Skeletal muscle satellite cell (primary cell): ENCODE data around the gene BRD3OS. TPM values are rescaled to one million over a fixed set of nuclear protein-coding genes. Genes with fewer than 3 reads are reported as not detected.

Experiments used
- H3K27me3 ChIP-seq: 2 replicates; pipeline ENCODE4 v1.7.0; 2013; ENCODE audit warnings: low read length; ENCODE audit not compliant: control insufficient read depth, insufficient read depth
- H3K36me3 ChIP-seq: 2 replicates; pipeline ENCODE4 v1.7.0; 2013; ENCODE audit warnings: mild to moderate bottlenecking, control low read depth, low read length; ENCODE audit not compliant: insufficient read depth
- H3K4me1 ChIP-seq: 2 replicates; pipeline ENCODE4 v1.7.0; 2013; ENCODE audit warnings: low read length; ENCODE audit not compliant: control insufficient read depth, insufficient read depth
- H3K4me2 ChIP-seq: 2 replicates; pipeline ENCODE4 v1.7.0; 2013; ENCODE audit warnings: mild to moderate bottlenecking, low read length
- H3K4me3 ChIP-seq: 2 replicates; pipeline ENCODE4 v1.7.0; 2013; ENCODE audit warnings: low read length
- H3K9ac ChIP-seq: 2 replicates; pipeline ENCODE4 v1.7.0; 2013; ENCODE audit warnings: mild to moderate bottlenecking, low read depth, low read length, moderate library complexity
- H3K9me3 ChIP-seq: replicated peaks from 2 replicates; pipeline ENCODE4 v1.7.0; 2013; ENCODE audit warnings: mild to moderate bottlenecking, control low read depth, low read length
- total RNA-seq: library from RNA; depleted of rRNA; stranded (reverse); fragments of >200 nt; gene quantifications from 2 replicates; pipeline ENCODE4 v1.2.3, GENCODE V29; 2012; rRNA removed

BRD3OS gene, protein sequence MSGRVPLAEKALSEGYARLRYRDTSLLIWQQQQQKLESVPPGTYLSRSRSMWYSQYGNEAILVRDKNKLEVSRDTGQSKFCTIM
- 17.3 and 19.5 TPM in 2 replicates for total RNA-seq

DNA sequence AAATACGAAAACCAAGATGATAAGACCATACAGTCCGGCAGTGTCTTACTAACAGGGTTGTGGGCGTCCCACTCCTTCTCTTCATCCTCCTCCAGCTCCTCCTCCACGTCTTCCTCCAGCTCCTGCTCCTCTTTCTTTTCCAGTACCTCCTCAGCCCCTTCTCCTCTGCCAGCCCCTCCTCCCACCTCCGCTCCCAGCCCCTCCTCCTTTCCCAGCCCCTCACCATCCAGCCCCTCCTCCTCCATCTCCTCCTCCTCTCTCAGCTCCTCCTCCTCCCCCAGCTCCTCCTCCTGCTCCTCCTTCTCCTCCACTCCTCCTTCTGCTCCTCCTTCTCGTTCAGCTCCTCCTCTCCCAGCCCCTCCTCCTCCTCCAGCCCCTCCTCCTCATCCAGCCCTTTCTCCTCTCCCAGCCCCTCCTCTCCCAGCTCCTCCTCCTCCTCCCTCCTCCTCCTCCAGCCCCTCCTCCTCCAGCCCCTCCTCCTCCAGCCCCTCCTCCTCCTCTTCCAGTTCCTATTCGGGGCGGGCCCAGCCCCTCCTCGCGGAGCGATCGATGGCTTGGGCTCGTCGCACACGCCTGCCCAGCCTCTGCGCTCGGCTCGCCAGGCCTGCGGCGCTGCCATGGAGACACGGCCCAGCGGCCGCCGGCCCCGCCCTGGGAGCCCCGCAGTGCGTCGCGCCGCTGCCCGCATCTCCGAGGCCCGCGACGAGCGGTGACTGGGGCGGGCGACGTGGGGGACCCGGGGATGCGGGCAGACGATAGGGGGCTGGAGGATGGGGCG is at the start of gene BRD3OS:
TSS of gene BRD3OS (plus strand) at position 654 of the 778 bp plus-strand sequence. CDS start 1,267 bp downstream, outside the sequence.
- Histone ChIP-seq H3K9me3 (no peaks in the 10 kb centered on the region), H3K4me3 (peak within 1 kb of the TSS; percentile 94), H3K9ac (peak within 1 kb of the TSS; percentile 78), H3K36me3 (peaks cover 16% of the 10 kb centered on the region), H3K4me2 (peak within 1 kb of the TSS; percentile 85), H3K4me1 (peaks cover 11% of the 10 kb centered on the region), H3K27me3 (peaks cover 4% of the 10 kb centered on the region)

DNA sequence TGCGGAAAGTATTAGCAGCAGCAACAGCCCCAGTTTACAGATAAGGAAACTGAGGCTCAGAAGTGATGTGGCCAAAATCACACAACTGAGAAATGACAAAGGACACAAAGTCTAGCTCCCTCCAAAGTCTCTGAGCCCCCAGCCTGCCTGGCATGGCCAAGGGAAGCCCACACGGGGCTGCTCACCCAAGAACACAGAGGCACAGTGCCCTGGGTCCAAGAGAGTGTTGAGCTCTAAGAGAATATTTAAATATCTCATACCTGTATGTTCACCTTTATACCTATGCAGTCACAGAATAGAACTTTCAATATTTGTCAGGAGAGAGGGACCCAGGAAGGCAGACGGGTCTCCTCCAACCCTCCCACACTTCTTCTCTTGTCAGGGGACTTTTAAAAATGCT is 49.8 kb upstream of the BRD3OS start:
- H3K36me3 ChIP-seq: no peaks in the 10 kb centered on the region
- no peak overlapping the region for H3K4me3 ChIP-seq
- peaks cover 28% of the 10 kb centered on the region for H3K4me1 ChIP-seq
- no peak overlapping the region for H3K9ac ChIP-seq
- no peaks in the 10 kb centered on the region for H3K9me3 ChIP-seq
- no peak overlapping the region for H3K4me2 ChIP-seq
- H3K27me3 ChIP-seq: no peaks in the 10 kb centered on the region

DNA sequence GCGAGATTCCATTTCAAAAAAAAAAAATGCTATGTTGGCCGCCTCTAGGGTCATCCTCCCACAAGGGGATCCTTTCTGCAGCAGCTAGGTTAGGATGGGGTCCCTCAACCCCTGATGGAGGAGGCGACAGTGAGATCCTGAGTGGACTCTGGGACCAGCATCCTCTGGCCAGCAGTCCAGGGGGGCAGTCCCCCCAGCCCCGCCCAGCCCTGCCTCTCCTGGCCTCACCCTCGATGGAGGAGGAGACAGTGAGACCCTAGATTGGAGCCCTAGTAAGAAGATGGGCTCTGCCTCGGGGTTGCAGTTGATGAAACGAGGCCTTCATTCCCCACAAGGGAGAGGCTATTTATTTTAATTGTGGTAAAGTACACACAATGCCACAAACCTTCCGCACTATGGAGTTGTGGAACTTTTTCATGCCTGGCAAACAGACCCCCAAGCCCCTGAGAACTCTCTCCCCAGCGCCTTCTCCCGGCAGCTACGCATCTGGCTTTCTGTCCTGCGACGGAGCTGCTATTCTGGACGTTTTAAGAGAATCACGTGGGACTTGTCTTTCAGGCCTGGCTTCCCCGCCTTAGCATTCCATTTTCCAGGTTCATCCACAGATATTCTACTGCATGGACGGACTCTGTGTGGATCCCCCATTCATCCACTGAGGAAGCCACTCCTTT is 49.0 kb upstream of the BRD3OS start:
- Histone ChIP-seq H3K9ac (no peak overlapping the region), H3K4me2 (no peak overlapping the region), H3K4me1 (peaks cover 34% of the 10 kb centered on the region), H3K9me3 (no peaks in the 10 kb centered on the region), H3K36me3 (no peaks in the 10 kb centered on the region), H3K4me3 (no peak overlapping the region), H3K27me3 (no peaks in the 10 kb centered on the region)

DNA sequence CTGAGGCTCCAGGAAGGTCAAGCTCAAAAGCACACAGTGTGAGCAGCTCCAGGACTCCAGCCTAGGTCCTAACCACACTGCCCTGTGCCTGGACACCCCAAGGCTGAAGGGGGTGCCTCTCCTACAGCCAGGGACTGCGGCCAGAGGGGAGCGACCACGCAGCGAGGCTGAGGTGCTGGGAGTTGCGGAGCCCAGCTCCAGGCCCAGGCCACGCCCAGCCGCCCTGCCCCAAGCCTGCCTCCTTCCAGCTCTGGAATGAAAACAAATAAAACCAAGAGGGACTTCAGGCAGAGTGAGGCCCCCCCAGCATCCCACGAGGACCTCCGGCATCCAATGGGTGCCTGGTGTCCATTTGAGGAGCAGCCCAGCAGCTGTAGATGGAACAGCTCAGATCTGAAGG is 48.4 kb upstream of the BRD3OS start:
- Histone ChIP-seq H3K4me3 (no peak overlapping the region), H3K4me2 (no peak overlapping the region), H3K9ac (no peak overlapping the region), H3K9me3 (no peaks in the 10 kb centered on the region), H3K36me3 (no peaks in the 10 kb centered on the region), H3K4me1 (peaks cover 28% of the 10 kb centered on the region), H3K27me3 (no peaks in the 10 kb centered on the region)

DNA sequence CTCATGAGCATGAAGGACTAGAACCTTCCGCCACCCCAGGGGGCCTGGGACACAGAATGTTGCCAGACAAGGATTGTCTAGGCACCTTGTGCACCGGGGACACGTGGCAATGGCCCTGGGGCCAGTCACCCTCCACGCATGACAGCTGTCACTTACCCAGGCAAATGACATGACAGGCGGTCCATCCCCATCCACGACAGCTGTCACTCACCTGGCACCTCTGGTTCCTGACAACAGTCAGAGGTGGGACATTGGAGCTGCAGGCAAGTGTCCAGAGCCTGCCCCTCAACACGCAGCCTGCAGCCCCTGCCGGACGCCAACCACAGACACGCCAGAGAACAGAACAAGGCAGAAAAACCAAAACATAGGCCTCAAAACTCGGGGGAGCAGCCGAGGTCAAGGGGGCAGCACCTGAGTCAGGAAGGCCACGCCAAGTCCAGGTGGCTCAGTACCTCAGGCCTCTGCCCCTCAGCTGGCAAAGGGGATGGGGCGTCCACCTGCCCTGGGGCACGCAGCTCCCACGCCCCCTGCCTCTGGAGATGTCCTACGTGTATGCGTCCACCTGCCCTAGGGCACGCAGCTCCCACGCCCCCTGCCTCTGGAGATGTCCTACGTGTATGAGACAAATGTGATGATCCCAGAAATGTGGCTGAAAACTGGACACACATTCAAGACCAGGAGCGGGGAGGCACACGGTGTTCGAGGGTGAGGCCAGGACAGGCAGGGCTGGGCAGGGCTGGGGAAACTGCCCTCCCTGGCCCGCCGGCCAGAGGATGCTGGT is 47.7 kb upstream of the BRD3OS start:
- Histone ChIP-seq H3K27me3 (no peaks in the 10 kb centered on the region), H3K36me3 (no peaks in the 10 kb centered on the region), H3K4me3 (no peak overlapping the region), H3K4me1 (peaks cover 27% of the 10 kb centered on the region), H3K9me3 (no peaks in the 10 kb centered on the region), H3K9ac (no peak overlapping the region), H3K4me2 (no peak overlapping the region)

DNA sequence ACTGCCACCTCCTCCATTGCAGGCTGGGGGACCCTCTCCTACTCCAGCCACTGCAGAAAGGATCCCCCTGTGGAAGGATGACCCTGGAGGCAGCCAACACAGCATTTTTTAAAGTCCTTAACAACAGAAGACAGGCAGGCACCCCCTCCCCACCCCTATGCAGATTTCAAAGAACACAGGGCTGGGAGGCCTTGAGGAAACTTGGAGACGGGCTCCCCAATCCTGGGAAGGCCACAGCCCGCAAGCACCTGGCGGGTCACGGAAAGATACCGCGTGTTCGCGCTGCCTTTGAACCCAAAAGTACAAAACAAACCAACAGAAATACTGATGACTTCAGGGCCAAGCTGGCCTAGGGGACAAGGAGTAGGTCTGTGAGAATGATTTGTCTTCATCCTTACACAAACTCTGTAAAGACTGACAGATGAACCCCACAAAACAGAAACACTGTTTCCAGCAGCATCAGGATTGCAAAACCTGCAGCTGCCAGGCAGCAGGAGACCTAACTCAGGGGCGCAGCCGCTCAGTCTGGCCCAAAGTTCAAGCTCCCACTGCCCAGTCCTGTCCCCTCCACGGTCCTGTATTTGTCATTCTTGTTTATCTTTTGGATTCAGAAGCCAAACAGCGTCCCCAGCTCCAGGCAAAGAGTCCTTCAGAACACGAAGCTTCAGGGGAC is 46.9 kb upstream of the BRD3OS start:
- H3K36me3 ChIP-seq: no peaks in the 10 kb centered on the region
- no peaks in the 10 kb centered on the region for H3K27me3 ChIP-seq
- no peak overlapping the region for H3K4me3 ChIP-seq
- no peak overlapping the region for H3K9ac ChIP-seq
- H3K4me2 ChIP-seq: peak overlapping the region; percentile 74
- H3K4me1 ChIP-seq: peaks cover 27% of the 10 kb centered on the region
- H3K9me3 ChIP-seq: no peaks in the 10 kb centered on the region

DNA sequence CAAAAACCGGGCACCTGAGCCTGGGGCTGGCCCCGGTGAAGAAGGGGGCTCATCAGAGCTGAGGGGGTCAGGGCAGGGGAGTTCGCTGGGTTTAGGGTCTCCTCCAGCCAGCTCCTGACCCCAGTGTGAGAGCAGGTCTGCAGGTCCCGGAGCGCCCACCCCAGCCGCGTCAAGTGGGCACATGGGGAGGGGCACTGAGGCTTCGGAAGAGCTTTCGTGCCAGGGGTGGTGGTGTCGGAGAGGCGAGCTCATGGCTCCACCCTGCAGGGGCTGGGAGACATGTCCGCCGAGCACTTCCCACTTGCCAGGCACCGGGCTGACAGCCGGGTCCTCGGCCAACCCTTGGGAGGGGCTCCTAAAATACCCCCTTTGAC is 46.4 kb upstream of the BRD3OS start:
- peak overlapping the region; percentile 56 for H3K4me3 ChIP-seq
- no peaks in the 10 kb centered on the region for H3K27me3 ChIP-seq
- H3K36me3 ChIP-seq: no peaks in the 10 kb centered on the region
- H3K9me3 ChIP-seq: no peaks in the 10 kb centered on the region
- H3K4me1 ChIP-seq: peaks cover 27% of the 10 kb centered on the region
- H3K9ac ChIP-seq: peak overlapping the region; percentile 44
- H3K4me2 ChIP-seq: peak overlapping the region; percentile 74

DNA sequence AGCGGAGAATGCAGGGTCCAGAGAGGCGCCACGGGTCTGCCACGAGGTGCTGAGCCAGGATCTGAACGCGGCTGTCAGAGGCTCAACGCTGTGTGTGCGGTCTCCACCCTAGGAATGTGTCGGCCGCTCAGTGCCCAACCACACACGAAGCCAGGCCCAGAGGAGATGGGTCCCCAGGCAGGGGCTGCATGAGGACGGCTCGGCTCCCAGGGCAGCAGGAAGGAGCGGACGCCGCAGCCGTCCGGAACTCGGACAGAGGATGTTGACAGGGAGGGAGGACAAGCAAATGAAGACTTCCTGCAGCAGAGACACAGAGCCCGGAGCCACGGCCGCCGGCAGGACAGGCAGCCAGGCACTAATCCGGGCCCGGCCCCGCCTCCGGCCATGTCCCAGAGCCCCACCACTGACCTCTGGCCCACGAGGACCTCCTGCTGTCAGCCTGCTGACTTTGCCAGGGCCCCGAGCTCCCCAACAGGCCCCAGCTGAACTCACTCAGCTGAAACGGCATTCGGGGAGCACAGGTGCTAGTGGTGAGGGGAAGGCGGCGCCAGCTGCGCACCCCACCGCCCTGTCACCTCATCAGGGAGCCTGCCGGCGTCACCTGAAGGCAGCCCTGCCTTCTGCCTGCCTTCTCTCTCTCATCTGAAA is 45.9 kb upstream of the BRD3OS start:
- Histone ChIP-seq H3K9ac (peak overlapping the region; percentile 44), H3K4me3 (peak overlapping the region; percentile 56), H3K36me3 (no peaks in the 10 kb centered on the region), H3K27me3 (no peaks in the 10 kb centered on the region), H3K4me2 (peak overlapping the region; percentile 74), H3K4me1 (peaks cover 27% of the 10 kb centered on the region), H3K9me3 (no peaks in the 10 kb centered on the region)

DNA sequence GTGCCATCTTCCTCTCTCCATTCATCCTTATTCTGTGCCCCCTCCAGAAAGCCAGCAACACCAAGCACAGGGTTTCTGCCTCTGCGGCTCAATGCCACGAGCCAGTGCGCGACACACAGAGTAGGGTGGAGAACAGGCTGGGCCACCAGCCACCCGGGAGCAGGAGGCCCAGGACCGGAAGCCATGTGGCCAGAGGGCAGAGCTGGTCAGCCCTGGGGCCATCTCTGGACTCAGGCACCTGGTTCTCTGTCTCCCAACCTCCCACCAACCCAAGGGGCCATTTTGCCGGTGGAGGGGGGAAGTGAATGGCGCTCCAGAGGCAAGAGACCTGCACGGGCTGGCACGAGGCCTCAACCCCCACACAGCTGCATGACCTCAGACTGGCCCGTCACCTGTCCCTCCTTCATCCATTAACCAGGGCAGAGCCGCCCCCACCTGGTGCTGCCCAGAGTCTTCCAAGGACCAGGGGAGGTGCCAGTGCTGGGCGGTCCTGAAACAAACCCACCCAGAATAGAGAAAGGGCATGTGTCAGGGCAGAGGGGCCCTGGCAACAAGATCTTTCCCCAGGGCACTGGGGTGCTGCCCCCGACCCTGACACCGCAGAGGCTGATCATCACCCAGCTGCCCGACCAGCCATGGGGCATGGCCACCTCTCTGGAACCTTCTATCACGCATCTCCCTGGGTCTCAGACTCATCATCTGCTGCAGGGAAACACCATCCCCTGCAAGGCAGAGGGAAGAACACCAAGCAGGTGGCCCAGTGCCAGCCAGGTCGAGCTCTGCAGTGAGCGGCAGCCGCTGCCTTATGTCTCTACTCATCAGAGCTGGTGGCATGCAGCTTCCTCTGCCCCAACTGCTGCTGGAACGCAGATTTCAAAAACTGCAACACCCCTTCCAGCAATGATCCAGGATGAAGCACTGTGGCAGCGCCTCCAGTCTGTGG is 45.1 kb upstream of the BRD3OS start:
- no peaks in the 10 kb centered on the region for H3K9me3 ChIP-seq
- peak overlapping the region; percentile 56 for H3K4me3 ChIP-seq
- H3K27me3 ChIP-seq: no peaks in the 10 kb centered on the region
- H3K4me2 ChIP-seq: peak overlapping the region; percentile 74
- H3K9ac ChIP-seq: peak overlapping the region; percentile 44
- peaks cover 27% of the 10 kb centered on the region for H3K4me1 ChIP-seq
- H3K36me3 ChIP-seq: no peaks in the 10 kb centered on the region
